ENCODE data around the gene SERPINA4.
"Not testable (repeated sequence)": the region's sequence is repeated elsewhere in the genome, so short reads cannot be mapped to it uniquely, and the experiment has no call there.

Gene SERPINA4

GRCh38 chr14:94569381-94570001 is 8.2 kb downstream of the SERPINA4 start:
- no peak for DNase-seq (ENCODE audit: low read depth)

DNA sequence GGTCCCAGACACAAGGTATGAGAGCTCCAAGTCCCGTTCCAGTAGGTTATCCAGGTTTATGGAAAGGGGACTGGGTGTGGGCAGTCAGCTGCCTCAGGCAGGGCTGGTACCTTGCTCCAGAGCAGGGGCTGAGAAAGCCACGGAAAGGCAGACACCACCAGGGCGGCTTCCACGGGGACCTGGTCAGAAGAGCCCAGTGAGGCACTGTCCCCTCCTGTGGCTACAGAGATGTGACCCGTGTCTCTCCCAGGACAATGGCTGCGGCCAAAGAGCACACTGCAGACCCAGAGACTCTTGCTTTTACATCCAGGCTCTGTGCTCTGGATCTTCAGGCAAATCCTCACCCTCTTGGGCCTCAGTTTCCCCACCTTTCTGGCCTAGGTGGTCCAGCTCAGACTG is 8.8 kb downstream of the SERPINA4 start:
- DNase-seq (ENCODE audit: low read depth), result no peak

GRCh38 chr14:94570440-94570839 is 9.2 kb downstream of the SERPINA4 start:
- DNase-seq (ENCODE audit: low read depth), result no peak

- DNase-seq (ENCODE audit: low read depth), result no peak
Measured at GRCh38 chr14:94571395-94571794, 10.2 kb downstream of the SERPINA4 start.

DNA sequence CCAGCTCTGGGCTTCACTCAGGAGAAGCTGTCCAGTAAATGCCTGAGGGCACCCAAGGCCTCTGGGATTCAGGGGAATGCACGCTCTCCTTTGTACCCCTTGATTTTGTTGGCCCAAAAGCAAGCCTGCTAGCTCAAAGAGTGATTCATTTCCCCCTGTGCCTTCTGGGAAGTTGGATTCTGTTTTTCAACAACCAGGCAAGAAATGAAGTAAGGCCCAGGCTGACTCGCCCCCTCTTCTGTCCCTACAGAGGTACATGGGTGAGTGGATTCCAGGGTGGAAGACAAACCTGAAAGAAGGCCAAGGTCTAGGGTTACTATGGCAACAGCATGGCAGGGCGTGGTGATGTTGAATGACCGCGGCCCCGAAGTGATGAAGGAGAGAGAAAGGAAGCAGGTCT is 10.7 kb downstream of the SERPINA4 start:
- DNase-seq (ENCODE audit: low read depth), result no peak

- DNase-seq (ENCODE audit: low read depth), result no peak
Measured at GRCh38 chr14:94572637-94573303, 11.5 kb downstream of the SERPINA4 start.

DNA sequence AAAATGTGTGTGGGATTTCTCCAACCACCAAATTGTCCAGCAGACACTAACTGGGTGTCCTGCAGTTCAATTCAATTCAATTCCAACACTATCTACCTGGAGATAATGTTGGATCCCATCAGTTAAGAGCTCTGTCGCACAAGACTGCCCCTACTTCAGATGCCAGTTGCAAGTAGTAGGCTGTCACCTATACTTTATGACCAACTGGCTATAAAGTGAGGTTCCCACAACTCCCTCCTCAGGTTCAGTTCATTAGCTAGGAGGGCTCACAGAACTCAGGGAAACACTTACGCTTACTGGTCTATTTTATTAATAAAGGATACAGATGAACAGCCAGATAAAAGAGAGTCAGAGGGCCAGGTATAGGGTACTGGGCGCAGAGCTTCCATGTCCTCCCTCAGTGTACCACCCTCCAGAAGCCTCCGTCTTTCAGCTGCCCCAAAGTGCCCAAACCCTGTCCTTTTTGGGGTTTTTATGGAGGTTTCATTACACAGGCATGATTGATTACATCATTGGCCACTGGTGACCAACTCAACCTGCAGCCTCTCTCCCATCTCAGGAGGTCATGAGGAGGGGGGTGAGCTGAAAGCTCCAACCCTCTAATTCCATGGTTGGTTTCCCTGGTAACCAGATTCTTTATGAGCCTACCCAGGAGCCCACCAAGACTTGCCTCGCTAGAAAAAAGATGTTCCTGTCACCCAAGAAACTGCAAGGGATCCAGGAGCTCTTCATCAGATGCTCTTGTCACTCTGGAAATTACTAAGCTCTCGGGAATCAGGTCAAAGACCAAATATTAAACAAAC is 12.4 kb downstream of the SERPINA4 start:
- no peak for DNase-seq (ENCODE audit: low read depth)

DNA sequence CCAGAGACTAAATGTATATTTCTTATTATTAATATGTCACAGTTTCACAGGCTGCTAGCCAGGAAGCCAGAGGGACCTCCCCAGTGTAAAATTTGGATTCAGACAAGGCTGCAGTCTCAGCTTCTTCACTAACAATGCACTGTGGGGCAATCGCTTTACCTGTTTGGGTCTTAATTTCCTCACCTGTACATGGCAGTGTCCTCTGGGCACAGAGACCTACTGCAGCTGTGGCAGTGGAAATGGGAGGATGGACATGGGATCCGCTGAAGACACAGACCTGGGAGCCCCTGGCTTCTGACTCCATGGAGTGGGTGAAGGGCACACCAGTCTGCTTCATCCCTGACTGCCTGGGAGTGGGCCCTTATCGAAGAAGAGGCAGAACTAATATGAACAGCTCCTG is 13.1 kb downstream of the SERPINA4 start:
- DNase-seq (ENCODE audit: low read depth), result no peak

DNA sequence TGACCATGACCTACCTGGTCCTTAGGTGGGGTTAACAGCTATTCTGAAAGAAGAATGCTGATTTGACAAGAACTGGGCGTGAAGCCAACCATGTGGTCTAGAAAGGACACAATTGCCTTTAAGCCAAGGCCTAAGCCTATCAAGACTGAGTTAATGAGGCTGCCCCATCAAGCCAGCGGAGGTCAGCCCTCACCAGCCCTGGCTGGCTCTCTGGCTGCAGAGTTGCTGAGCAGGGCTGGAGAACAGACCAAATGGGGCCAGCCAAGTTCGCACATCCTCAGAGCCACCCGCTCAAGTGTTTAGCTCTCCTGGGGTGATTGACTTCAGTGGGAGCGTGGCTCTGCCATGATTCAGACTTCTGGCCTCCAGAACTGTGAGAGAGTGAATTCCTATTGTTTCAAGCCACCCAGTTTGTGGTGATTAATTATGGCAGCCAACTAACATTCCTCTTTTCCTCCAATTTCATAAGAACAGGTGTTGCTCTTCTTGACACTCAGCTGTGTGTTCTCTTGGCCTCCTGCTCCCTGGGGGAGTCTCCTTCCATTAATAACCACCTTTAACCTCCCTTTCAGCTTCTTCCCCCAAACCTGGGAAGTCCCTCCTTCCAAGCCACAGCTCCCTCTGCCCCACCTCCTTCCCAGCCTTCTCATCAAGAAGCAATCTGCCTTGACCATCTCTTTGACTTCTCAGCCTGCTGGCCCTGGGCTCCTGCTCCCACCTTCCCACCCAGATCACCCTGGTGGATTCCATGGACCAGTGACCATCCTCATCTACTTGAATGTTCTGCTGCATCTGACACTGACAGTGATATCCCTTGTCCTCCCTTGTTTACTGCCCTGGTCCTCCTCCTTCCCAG is 14.7 kb downstream of the SERPINA4 start:
- DNase-seq (ENCODE audit: low read depth), result no peak

GRCh38 chr14:94577472-94577871 is 16.2 kb downstream of the SERPINA4 start:
- DNase-seq (ENCODE audit: low read depth), result not testable (repeated sequence)

DNA sequence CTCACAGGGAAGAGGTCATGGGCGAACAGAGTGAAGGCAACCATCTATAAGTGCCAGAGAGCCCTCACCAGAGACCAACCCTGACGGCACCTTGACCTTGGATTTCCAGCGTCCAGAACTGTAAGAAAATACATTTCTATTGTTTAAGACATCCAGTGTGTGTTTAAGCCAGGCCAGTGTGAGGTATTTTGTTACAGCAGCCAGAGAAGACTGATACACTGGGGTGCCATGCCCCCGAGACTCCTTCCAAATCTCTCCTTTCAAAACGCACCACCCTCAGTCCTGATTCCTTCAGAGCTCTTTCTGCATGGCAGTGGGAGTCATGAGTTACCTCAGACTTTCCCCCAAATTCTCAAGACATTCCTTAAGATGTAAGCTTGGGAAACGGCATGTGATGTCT is 17.5 kb downstream of the SERPINA4 start:
- no peak for DNase-seq (ENCODE audit: low read depth)

DNA sequence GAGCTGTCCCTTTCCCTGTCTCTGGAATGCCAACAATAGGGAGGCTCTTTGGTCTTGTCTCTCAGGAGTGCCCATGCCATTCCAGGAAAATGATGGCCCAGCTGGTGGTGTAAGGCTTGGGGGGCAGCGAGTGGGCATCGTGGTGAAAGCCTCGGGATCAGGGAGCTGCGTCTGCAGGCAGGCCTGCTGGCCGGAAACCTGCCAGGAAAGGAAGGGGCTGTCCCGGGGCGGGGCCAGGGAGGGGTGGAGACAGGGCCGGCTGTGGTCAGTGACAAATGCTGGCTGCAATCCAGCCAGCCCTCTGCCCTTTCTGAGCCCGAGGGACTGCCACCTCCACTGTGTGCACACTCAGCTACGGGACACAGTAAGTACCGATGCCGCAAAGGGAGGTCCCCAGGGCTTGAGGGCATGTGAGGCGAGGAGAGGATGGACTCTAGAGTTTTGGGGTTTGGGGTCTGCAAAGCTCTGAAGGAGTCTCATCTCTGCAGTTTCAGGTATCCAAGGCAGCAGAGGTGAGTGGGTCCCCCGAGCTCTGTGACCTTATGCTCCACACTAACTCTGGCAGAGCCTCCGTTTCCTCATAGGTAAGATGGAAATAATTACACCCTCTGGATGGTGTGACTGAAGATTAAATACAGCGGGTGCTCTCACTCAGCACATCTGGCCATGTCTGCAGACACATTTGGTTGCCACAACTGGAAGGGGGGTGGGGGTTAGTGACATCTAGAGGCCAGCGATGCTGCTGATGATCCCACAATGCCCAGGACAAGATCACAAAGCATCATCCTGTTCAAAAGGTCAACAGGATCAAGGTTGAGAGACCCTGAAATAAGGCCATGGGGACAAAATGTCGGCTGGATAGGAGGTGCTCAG is 20.1 kb downstream of the SERPINA4 start, which contains the start of gene SERPINA5:
SERPINA5 (plus strand) TSS at position 300 of the 873 bp plus-strand sequence. CDS start 5,937 bp downstream, outside the sequence.
- DNase-seq (ENCODE audit: low read depth), result no peak

- DNase-seq (ENCODE audit: low read depth), result no peak
Measured at GRCh38 chr14:94582199-94582750, 21.0 kb downstream of the SERPINA4 start.

DNA sequence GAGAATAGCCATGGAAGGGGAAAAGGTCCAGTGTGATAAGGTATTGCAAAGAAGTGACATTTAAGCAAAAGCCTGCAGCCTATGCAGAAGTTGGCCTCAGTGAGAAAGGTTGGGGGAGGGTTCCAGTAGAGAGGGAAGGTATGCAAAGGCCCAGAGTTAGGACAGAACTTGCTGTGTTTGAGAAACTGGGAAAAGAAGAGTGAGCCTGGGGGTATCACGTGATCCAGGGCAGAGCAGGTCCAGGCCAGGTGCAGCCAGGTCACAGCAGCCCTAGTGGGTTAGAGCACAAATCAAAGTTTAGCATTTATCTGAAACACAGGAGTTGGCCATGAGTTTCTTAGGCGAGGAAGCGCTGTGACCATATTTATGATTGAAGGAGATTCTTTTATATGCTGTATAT is 21.6 kb downstream of the SERPINA4 start:
- no peak for DNase-seq (ENCODE audit: low read depth)

GRCh38 chr14:94583557-94583956 is 22.3 kb downstream of the SERPINA4 start:
- no peak for DNase-seq (ENCODE audit: low read depth)

DNA sequence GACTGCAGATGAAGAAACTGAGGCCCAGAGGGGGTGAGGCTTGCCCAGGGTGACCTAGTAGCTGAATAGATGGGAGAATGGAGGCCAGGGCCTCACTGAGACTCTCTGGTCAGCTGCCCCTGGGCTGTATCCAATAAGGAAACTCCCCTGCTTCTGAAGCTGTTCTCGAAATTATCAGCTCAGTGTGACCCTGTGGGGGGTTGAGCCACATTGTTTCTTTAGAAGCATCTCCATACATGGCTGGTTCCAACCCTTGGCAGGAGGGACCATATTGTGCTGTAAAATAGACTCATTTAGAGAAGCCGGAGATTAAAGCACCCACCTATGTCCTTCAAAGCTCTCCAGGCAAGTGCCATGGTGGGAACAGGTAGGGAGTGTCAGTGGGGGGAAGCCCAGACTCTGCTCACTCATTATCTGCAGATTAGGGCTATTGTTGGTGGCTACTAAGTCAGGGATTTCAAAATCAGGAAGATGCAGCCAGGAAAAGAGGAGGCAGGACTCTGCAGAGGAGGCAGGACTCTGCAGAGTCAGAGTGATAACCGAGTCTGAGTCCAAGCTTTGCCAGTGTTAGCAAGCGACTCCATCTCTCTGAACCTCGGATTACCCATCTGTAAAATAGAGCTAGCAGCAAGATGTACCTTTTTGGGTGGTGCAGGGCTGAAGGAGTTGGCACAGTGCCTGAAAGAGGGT is 23.5 kb downstream of the SERPINA4 start:
- no peak for DNase-seq (ENCODE audit: low read depth)

DNA sequence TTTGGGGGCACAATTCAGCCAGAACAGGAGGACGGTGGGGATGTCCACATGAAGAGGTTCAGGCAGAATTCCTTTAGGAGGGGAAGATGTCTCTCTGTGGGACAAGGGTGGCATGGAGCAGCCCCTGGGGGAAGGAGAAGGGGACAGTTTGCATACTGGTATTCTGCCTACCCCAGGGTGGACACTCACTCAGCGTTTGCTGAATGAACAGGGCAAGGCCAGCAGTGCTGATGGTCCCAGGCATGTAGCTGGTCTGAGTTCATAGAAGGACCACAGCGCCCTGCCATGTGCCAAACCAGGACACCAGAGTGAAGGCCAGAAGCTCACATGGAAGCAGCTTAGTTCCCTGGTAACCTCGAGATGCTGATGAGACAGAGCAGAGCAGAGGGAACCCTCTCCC is 25.4 kb downstream of the SERPINA4 start:
- no peak for DNase-seq (ENCODE audit: low read depth)

DNA sequence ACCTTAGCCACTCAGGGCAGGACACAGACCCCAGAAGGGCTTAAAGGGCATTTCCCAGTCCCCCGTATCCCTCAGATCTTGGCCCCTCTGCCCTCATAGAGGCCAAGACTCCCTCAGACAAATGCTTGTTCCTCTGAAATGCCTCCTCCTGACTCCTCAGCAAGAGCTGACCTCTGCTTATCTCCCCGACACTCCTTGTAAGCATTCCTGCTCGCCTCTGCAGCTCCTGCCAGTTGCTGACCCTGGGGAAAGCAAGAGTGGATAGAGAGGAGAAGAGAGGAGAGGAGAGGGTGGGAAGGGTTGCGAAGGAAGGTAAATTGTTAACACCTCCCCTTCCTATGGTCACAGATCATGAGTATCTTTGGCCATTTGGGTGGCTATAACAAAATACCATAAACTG is 27.1 kb downstream of the SERPINA4 start:
- no peak for DNase-seq (ENCODE audit: low read depth)

- no peak for DNase-seq (ENCODE audit: low read depth)
Measured at GRCh38 chr14:94591073-94591472, 29.8 kb downstream of the SERPINA4 start.

DNA sequence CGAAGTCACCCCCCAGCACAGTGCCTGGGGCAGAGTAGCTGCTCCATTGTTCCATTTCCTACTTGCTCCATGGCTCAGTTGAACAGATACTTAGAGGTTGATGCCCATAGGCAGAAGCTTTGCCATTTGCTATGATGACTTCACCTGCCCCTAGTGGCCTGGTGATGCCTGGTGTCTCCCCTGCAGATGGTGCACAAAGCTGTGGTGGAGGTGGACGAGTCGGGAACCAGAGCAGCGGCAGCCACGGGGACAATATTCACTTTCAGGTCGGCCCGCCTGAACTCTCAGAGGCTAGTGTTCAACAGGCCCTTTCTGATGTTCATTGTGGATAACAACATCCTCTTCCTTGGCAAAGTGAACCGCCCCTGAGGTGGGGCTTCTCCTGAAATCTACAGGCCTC is 30.6 kb downstream of the SERPINA4 start:
- DNase-seq (ENCODE audit: low read depth), result no peak
